Measurements from ENCODE around the gene LDB2. TPM values are rescaled to one million over a fixed set of nuclear protein-coding genes. Genes with fewer than 3 reads are reported as not detected.
"Not testable (repeated sequence)": the region's sequence is repeated elsewhere in the genome, so short reads cannot be mapped to it uniquely, and the experiment has no call there.

Gene LDB2
- total RNA-seq, 2 donors from 2014 or later = 11.4 to 14.5 TPM

DNA sequence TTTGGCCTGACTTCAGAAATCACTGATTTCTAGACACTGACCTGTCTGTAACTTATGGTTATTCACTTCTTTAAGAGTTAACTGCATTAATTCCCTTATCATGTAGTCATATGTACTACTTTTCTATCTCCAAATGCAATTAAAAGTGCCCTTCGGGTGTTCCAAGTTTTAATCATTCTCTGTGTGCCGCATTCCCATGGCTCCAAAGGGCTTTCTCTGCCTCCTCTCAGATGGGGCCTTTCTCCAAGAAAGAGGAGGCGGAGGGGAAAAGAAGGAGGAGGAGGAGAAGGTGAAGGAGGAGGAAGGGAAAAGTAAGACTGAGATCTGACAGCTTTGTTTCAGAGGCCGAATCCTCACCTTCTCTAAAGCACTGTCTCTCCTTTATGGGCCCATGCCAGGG is 325.8 kb downstream of the LDB2 start:
- no peak overlapping the region for H3K27ac Mint-ChIP-seq
- no peak overlapping the region for H3K4me3 ChIP-seq (ENCODE audit: low read length)
- H3K9me3 ChIP-seq (ENCODE audit: control insufficient read depth, low read length) = no peaks in the 10 kb centered on the region
- no peaks in the 10 kb centered on the region for H3K36me3 ChIP-seq (ENCODE audit: control insufficient read depth, insufficient read depth, low read length)
- 85 to 100% methylated on average over 1 to 4 of the region's 4 CpGs for WGBS, 2 experiments (ENCODE audit: insufficient coverage in 1 of 2, insufficient read length in 1 of 2)
- no peak overlapping the region for H3K4me3 Mint-ChIP-seq
- no peaks in the 10 kb centered on the region for H3K9me3 Mint-ChIP-seq
- TF ChIP-seq CTCF (conservative IDR thresholded peaks at IDR 0.05) = no peak
- H3K27ac ChIP-seq (ENCODE audit: low read depth, low read length) = no peak overlapping the region
- no peak overlapping the region for H3K9ac ChIP-seq (ENCODE audit: extremely low read depth, low read length, poor library complexity, severe bottlenecking)
- H3K27me3 ChIP-seq (ENCODE audit: control insufficient read depth, insufficient read depth, low read length, poor library complexity, severe bottlenecking) = no peaks in the 10 kb centered on the region
- peaks cover 3% of the 10 kb centered on the region for H3K4me1 Mint-ChIP-seq
- H3K36me3 Mint-ChIP-seq (ENCODE audit: low read depth) = no peaks in the 10 kb centered on the region
- H3K27me3 Mint-ChIP-seq (ENCODE audit: insufficient read depth) = no peaks in the 10 kb centered on the region
- DNase-seq = no peak
- no peaks in the 10 kb centered on the region for H3K4me1 ChIP-seq (ENCODE audit: control insufficient read depth, insufficient read depth, low read length)

DNA sequence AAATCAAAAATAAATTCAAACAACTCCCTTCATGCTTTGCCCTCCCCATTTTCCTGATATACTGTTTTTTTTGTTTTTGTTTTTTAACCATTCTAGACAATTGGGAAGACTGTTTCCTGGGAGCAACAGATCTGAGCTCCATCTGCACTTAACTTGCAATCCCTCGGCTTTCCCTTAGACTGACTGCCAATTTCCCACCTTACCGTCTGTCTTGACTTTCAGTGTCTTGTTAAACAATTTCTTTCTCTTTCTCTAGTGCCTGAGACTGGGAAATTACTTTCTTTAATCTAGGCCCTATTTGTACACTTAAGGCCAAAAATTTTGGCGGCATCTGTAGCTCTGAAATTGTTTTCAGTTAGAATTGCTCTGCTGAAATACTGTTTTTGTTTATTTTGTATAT is 326.3 kb downstream of the LDB2 start:
- H3K36me3 ChIP-seq (ENCODE audit: control insufficient read depth, insufficient read depth, low read length) = no peaks in the 10 kb centered on the region
- H3K4me1 ChIP-seq (ENCODE audit: control insufficient read depth, insufficient read depth, low read length) = no peaks in the 10 kb centered on the region
- Mint-ChIP-seq H3K36me3 (ENCODE audit: low read depth) (no peaks in the 10 kb centered on the region), H3K4me1 (peaks cover 3% of the 10 kb centered on the region), H3K9me3 (no peaks in the 10 kb centered on the region), H3K27ac (no peak overlapping the region), H3K27me3 (ENCODE audit: insufficient read depth) (no peaks in the 10 kb centered on the region), H3K4me3 (no peak overlapping the region)
- no peak overlapping the region for H3K27ac ChIP-seq (ENCODE audit: low read depth, low read length)
- no peak overlapping the region for H3K4me3 ChIP-seq (ENCODE audit: low read length)
- WGBS, 2 experiments (ENCODE audit: insufficient coverage in 1 of 2, insufficient read length in 1 of 2) = 91 to 100% methylated on average over 1 to 3 of the region's 3 CpGs
- TF ChIP-seq CTCF (conservative IDR thresholded peaks at IDR 0.05) = no peak
- no peaks in the 10 kb centered on the region for H3K27me3 ChIP-seq (ENCODE audit: control insufficient read depth, insufficient read depth, low read length, poor library complexity, severe bottlenecking)
- no peak overlapping the region for H3K9ac ChIP-seq (ENCODE audit: extremely low read depth, low read length, poor library complexity, severe bottlenecking)
- no peaks in the 10 kb centered on the region for H3K9me3 ChIP-seq (ENCODE audit: control insufficient read depth, low read length)
- DNase-seq = no peak

- Histone ChIP-seq H3K27me3 (ENCODE audit: control insufficient read depth, insufficient read depth, low read length, poor library complexity, severe bottlenecking) (no peaks in the 10 kb centered on the region), H3K4me1 (ENCODE audit: control insufficient read depth, insufficient read depth, low read length) (no peaks in the 10 kb centered on the region), H3K4me3 (ENCODE audit: low read length) (no peak overlapping the region), H3K9me3 (ENCODE audit: control insufficient read depth, low read length) (no peaks in the 10 kb centered on the region), H3K36me3 (ENCODE audit: control insufficient read depth, insufficient read depth, low read length) (no peaks in the 10 kb centered on the region), H3K27ac (ENCODE audit: low read depth, low read length) (no peak overlapping the region), H3K9ac (ENCODE audit: extremely low read depth, low read length, poor library complexity, severe bottlenecking) (no peak overlapping the region)
- WGBS, 2 experiments (ENCODE audit: insufficient coverage in 1 of 2, insufficient read length in 1 of 2) = 97% methylated on average over 2 of the region's 2 CpGs; no CpG with 5 or more reads in 1 of the 2 experiments
- no peak for TF ChIP-seq CTCF (conservative IDR thresholded peaks at IDR 0.05)
- Mint-ChIP-seq H3K36me3 (ENCODE audit: low read depth) (no peaks in the 10 kb centered on the region), H3K4me1 (peaks cover 3% of the 10 kb centered on the region), H3K27ac (no peak overlapping the region), H3K4me3 (no peak overlapping the region), H3K9me3 (no peaks in the 10 kb centered on the region), H3K27me3 (ENCODE audit: insufficient read depth) (no peaks in the 10 kb centered on the region)
- DNase-seq = no peak
Observed at GRCh38 chr4:16569790-16570189, 328.7 kb downstream of the LDB2 start.

GRCh38 chr4:16557316-16557715 is 341.1 kb downstream of the LDB2 start:
- not testable (repeated sequence) for H3K9ac ChIP-seq (ENCODE audit: extremely low read depth, low read length, poor library complexity, severe bottlenecking); H3K36me3 Mint-ChIP-seq (ENCODE audit: low read depth); H3K4me1 Mint-ChIP-seq; H3K36me3 ChIP-seq (ENCODE audit: control insufficient read depth, insufficient read depth, low read length); H3K27ac ChIP-seq (ENCODE audit: low read depth, low read length); H3K4me3 ChIP-seq (ENCODE audit: low read length); H3K27me3 Mint-ChIP-seq (ENCODE audit: insufficient read depth); H3K9me3 ChIP-seq (ENCODE audit: control insufficient read depth, low read length); H3K27ac Mint-ChIP-seq; DNase-seq; H3K4me1 ChIP-seq (ENCODE audit: control insufficient read depth, insufficient read depth, low read length); H3K27me3 ChIP-seq (ENCODE audit: control insufficient read depth, insufficient read depth, low read length, poor library complexity, severe bottlenecking); H3K4me3 Mint-ChIP-seq
- 87 to 92% methylated on average over 6 to 14 of the region's 14 CpGs for WGBS, 2 experiments (ENCODE audit: insufficient coverage in 1 of 2, insufficient read length in 1 of 2)
- peaks cover 29% of the 10 kb centered on the region for H3K9me3 Mint-ChIP-seq
